HG03175 (cell line): ENCODE data around the gene HHATL.

ENCODE experiments used
- ATAC-seq: cut with Tn5 transposase; IDR thresholded peaks from one replicate; pipeline ENCODE4 v1.9.1; 2021; ENCODE audit warnings: mild to moderate bottlenecking, moderate library complexity; ENCODE audit not compliant: unreplicated experiment

Gene HHATL

DNA sequence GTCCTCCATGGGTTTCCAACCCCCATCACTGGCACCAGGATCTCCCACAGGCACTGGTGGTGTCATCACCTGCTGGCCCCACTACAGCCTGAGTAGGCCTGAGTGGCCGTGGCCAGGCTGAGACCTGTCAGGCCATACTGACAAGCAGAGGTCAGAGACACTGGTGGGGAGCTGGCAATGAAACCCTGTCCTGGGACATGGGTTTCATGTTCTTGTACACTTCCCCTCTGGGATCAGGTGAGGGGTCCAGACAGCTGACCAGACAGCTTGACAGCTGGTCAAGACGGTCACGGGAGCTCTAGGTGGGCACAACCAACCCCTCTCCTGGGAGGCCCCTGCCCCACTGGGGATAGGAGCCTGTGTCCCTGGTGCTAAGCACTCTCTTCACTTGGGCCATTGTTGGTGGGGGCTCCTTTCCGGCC, 36.0 kb downstream of the HHATL start:
- ATAC-seq, result no peak

DNA sequence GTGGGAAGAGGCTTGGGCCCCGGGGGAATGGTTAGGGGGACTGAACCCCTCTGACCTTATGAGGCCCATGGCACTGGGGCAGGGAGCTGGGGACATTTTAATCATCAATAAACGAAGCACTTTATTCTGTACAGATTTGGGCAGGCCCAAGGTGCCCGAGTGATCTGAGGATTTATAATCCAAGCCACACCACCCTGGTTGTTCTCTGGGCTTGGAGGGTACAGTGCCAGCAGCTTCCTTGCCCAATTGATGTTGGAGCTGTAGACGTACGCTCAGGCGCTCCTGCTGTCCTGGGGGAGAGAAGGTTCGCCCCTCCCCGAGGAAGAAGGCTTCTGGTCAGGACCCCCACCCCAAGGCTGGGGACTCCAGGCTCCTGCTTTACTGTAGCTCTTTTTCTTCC, 36.6 kb downstream of the HHATL start:
- ATAC-seq, result no peak

DNA sequence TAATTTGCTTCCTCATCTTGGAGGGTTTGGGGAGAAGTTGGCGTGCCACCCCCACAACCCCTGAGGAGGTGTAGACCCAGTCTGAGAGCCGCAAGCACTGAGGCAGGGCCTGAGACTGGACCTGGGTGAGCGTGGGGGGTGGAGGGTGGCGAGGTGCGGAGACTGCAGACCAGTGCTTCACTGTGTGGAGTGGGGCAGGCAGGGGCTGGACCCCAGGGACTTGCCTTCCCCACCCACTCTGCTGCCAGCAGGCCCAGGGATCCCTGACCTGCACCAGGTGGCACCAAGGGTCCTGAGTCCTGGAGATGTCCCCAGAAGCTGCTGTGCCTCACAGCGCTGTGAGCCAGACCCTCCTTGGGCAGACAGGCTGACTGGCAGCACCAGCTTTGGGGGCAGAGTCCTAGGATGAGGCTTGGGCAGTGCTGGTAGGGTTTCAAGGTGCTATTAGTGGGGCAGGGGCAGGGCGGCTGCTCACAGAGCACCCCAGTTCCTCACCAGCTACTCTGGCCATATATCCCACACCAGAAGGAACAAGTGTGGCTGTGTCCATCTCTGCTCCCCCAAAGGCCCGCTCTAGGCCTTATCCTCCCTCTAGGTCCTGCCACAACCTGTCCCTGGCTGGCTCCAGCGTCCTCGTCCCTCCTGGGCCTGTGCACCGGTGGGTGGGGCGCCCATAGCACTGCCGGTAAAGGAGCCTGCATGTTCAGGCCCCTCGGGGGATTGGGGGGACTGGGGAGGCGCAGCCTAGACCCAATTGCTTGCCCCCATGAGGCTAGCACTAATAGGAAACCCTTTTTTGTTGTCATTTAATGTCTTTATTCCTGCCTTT, 37.3 kb downstream of the HHATL start:
- no peak for ATAC-seq

DNA sequence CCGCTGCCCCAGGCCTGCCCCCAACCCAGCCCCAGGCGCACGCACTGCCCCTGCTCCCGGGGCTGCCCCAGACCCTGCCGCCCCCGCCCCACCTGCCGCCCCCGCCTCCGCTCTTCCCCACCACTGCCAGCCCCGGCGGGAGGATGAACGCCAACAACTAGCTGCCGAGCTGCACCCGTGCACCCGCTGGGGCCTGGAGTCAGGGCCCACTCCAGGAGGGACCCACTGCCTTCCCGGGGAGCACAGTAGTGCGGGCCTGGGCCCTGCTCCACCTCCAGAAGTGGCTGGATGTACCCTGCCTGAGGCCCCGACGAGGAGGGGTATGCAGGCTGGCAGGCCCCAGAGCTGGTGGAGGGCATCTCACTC, 38.2 kb downstream of the HHATL start:
- ATAC-seq, result no peak

DNA sequence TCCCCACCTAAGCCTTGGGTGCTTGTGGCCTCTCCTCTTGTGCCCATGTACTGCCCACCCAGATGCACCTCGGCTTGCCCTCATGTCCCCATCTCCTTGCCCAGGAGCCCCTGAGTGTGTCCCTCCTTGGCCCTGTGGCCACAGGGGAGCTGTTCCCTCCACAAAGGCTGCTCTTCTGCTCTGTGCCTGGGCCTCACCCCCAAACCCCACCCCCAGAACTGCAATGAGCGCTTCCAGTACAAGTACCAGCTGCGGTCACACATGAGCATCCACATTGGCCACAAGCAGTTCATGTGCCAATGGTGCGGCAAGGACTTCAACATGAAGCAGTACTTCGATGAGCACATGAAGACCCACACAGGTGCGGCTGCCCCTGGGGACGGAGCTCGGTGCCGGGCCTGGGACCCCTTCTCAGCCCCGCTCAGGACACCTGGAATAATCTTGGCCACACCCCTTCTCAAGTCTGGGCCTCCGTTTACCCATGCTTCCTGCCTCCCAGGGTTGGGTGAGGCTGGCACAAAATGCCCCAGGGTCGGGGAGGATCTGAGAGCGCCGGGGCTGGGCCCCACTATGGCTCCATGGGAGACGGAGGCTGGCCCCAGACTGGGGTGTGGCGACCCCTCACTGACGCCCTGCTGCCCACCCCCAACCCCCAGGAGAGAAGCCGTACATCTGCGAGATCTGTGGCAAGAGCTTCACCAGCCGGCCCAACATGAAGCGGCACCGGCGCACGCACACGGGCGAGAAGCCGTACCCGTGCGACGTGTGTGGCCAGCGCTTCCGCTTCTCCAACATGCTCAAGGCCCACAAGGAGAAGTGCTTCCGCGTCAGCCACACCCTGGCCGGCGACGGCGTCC, 38.8 kb downstream of the HHATL start:
- no peak for ATAC-seq

DNA sequence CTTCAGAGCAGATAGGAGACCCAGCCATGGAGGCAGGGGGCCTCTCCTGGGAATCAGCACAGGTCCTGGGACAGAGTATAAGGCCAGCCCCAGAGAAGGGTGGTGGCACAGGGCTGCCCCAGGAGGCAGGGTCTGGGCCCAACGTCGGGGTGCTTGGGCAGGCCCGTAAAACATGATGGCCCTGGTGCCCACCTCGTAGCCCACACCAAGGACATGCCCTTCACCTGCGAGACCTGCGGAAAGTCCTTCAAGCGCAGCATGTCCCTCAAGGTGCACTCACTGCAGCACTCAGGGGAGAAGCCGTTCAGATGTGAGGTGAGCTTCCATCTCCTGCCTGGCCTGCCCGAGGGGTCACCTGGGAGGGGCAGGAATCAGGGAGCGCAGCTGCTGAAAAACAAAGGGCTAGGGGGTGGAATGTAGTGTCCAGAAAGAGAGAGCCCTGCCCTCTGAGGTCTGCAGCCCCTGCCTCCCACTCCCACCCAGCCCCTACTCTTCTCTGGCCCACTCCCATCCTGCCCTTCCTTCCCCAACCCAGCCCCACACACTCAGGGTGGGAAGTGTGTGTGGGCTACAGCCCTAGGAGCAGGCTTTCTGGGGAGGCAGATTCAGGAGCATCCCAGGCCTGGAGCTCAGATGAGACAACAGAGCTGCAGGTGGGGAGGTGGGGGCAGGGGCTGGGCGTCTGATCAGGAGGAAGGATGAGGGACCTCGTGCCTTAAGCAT, 39.6 kb downstream of the HHATL start:
- no peak for ATAC-seq

DNA sequence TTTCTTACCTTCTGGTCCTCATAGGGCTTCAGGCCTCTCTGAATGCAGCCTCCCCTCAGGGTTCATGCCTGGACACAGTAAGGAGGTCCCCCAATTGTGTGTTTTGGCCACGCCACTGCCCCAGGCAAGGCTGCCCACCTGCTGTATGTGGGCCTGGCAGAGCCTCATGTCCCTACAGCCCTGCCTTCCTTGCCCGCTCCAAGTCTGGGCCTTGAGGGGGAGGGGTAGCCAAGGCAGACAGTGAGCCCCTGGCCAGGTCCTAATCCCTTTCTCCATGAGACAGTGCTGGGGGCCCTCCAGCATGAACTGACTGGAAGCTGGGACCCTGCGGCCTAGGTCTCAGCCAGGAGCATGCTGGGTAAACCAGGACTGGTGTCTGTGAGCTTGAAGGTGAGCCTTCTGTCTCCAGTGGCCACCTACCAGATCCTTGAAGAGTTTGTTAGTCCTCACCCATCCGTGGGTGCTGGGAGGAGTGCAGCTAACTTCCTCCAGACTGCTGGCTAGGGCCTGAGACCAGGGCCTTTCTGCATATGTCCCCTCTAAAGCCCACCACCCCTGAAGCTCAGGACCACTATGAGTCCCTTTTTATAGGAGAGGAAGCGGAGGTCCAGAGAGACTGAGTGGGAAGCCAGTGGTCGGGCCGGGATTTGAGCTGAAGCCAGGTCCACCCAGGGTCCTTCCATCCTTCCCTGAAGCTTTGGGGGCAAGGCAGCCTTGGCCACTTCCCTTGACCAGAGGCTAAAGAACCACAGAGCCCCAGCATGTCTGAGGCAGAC, 40.4 kb downstream of the HHATL start:
- ATAC-seq, result no peak

DNA sequence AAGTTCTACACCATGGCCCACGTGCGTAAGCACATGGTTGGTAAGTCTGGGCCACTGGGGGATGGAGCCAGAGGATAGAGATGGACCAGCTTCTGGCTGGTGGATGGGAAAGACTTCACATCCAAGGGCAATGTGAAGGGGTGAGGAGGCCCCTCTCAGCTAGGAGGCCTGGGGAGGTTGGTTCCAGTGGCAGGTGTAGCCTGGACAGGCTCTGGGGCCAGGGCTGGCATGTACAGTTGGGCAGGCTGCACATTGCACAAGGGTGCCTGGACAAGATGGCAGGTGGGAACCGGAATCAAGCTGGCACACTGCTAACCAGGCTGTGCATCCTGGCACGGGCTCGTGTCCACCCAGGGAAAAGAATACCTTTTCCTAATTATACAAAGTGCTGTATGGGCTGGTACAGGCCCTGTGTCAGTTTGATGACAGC, 41.0 kb downstream of the HHATL start:
- ATAC-seq, result no peak

DNA sequence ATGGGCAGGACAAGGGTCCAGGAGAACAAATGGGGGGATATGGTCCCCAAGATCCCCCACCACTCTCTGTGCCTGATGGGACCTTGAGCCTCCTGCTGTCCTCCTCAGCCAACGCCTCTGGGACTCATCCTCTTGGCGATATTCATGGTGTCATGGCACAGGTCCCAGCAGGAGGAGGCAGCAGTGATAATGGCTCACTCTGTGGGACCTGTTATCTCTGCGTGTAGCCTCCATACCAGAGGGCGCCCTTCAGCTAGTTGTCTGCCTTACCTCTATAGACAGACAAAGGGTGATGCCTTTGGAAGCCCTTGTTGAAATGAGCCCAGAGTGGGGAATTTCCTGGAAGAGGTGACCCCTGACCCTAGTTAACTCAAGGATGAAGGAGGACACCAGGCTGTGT, 41.7 kb downstream of the HHATL start:
- no peak for ATAC-seq

DNA sequence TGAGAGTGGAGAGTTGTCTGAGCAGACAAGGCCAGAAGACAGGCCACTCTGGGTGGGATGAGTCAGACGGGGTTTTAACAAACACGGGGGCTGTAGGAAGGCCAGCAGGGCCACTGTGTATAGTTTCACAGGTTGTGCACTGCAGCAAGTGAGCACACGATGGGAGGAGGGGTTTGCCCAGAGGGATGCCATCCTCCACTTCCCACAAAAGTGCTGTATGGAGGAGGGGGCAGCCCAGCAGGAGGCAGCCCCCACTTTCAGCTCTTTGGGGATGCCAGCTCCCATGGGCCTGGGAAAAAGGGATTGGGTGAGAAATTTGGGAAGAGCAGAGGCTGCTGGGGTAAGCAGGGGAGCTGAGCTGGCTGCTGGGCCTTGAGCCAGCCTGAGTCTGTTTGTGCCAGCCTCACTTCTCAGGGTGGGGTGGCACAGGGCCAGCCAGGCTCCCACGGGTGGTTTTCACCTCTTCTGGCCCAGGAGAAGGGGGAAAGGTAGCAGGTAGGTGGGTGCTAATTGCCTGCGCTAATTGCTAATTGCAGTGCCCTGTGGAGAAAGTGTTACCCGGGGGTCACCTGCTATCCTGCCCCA, 42.4 kb downstream of the HHATL start:
- no peak for ATAC-seq

DNA sequence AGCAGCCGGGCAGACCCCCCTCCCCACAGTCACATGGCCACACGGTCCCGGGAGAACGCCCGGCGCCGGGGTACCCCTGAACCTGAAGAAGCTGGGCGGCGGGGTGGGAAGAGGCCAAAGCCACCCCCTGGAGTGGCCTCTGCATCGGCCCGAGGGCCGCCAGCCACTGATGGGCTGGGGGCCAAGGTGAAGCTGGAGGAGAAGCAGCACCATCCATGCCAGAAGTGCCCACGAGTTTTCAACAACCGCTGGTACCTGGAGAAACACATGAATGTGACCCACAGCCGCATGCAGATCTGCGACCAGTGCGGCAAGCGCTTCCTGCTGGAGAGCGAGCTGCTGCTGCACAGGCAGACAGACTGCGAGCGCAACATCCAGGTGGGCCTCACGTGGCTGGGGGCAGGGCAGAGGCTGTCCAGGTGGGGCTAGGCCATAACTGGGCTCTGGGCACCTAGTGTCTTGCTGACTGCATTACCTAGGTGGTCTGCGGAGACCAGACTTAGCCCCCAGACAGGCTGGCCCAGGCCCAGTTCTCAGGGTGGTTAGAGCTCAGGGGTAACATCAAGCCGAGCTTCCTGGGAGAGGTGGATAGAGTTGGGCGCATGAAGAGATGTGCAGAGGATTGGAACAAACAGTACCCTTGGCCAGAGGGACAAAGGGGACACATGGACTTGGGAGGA, 43.0 kb downstream of the HHATL start:
- ATAC-seq, result no peak

DNA sequence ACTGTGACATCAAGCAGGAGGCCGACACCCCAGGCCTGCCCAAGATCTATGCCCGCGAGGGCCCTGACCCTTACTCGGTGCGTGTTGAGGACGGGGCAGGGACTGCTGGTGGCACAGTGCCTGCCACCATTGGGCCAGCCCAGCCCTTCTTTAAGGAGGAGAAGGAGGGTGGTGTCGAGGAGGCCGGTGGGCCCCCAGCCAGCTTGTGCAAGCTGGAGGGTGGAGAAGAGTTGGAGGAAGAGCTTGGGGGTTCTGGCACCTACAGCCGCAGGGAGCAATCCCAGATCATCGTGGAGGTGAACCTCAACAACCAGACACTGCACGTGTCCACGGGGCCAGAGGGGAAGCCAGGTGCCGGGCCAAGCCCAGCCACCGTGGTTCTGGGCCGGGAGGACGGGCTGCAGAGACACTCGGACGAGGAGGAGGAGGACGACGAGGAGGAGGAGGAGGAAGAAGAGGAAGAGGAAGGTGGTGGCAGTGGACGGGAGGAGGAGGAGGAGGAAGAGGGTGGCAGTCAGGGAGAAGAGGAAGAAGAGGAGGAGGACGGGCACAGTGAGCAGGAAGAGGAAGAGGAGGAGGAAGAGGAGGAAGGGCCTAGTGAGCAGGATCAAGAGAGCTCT, 43.7 kb downstream of the HHATL start:
- no peak for ATAC-seq

DNA sequence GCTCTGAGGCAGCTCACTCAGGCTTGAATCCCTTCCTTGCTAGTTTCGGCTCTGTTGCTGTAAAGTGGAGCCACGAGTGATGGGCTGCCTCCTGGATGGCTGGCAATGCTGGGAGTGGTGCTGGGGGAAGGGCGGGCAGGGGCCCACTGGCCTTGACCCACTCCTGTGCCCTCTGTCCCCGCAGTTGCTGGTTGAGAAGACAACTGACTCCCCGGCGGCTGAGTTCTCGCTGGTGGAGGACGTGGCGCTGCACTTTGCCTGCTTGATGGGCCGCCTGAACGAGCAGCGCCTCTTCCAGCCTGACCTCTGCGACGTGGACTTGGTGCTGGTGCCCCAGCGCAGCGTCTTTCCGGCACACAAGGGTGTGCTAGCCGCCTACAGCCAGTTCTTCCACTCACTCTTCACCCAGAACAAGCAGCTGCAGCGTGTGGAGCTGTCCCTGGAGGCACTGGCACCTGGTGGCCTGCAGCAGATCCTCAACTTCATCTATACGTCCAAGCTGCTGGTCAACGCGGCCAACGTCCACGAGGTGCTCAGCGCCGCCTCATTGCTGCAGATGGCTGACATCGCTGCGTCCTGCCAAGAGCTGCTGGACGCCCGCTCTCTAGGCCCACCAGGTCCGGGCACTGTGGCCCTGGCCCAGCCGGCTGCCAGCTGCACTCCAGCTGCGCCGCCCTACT, 44.4 kb downstream of the HHATL start:
- ATAC-seq, result no peak

DNA sequence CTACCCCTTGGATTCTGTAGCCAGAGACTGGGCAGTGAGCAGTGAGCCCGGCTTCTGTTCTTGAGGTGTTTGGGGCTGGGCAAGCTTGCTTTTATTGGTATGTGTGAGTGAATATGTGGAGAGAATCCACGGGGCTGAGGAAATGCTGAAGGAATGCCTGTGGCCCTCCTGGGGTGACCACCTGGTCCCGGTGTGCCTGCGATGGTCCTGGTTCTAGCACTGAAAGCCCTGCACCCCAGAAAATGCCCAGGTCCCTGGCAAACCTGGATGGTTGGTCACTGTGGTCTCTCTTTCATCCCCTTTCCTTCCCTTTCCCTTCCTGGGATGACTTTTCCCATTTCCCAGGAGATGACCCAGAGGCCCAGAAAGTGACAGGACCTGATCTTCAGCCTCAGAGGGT, 44.9 kb downstream of the HHATL start:
- no peak for ATAC-seq

DNA sequence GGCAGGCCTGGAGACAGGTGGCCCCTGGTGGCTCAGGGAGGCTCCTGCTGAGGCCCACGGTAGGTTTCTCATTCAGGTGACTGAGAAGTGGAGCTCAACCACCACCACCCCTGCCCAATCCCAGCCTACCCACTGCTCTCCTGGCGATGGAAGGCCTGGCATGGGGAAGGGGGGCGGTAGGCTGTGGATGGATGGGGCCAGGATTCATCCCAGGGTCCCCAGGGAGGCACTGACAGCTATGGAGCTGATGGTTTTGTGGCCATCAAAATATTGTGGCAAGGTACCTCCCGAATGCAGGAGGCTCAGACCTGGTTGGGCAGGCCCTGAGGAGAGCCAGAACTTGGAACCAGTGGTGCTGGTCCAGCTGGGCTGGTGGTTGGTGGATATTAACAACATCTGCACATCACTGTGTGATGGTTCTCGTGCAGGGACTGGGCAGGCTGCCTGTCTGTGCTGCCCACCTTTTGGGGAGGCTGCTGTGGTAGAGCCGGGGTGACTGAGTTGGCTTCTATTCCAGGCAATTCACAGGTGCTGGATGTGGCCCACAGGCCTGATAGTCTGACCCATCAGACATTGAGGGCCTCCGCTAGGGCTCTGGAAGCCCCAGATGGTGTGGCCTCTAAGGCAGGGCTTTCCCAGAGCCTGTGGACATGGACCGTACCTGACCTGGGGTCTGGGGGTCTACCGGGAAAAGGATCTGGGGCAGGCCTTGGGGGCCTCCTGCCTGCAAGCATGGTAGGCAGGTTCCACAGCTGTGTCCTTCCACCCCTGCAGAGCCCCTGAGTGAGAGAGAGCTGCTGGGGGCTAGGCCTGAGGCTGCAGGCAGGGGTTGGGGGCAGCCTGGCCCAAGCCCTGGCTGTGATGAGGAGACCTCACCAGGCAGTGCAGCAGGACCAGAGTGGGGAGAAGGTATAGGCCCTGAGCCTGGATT, 45.7 kb downstream of the HHATL start:
- ATAC-seq, result no peak

DNA sequence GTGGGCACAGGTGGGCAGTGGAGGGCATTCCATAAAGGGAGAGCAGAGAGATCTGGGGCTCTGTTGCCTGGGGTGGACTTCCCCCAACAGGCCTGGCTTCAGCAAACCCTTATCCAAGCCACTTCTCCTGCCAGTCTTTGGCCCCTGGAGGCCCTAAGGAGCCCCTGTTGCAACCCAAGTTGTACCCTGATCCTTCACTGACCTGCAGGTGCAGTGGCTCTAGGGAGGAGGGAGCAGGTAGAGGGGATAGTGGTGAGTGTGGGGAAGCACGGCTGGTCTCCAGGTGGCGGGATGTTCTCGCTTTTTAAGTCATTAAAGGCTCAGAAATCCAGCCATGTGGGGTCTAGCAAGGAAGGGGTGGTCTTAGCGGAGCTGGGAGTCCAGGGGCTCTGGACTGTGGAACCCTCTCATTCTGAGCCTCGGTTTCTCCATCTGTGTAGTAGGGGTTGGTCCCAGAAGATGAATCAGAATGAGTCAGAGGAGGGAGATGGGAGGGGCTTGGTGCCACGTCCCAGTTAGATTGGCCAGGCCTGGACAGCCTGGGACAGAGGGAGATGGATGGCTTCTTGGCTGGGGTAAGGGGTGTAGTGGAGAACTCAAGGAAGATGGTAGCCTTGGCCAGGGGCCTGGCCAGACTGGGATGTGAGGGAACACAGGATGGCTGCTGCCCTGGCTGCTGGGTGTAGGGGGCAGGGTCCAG, 46.5 kb downstream of the HHATL start:
- ATAC-seq, result no peak

DNA sequence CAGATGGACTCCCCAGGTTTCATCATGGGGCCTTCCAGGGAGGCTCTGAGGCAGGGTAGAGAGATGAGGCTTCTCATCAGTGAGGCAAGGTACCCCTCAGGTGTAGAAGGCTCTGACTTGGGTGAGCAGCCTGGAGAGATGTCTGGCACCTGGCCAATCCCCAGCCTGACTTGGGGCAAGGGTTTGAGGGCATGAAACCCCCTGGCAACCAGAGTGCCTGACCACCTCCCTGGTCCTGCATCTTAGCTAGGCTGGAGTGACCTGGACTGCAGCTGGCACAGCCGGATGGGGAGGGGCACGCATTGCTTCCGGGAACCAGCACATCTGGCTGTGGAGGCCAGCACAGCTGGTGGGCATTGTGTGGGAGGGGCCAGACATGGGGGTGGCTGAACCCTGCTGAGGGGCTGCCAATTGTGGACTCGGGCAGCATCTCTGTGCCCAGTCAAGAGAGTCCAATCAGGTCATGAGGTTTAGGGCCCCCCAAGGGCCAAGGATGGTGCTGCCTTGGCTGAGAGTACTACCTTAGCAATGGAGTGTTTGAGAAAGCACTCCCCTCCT, 47.2 kb downstream of the HHATL start:
- ATAC-seq, result no peak
